HEK293 (cell line): Measurements from ENCODE around the gene BEX4.

Source experiments
- CTCF ChIA-PET: fragments of 350-600 bp; formaldehyde crosslinking; extraction: SDS; loops from one replicate; lab custom pipeline; 2021; ENCODE audit warnings: antibody characterized with exemption; lab: Yijun Ruan, JAX
- POLR2A ChIA-PET: fragments of 300-600 bp; formaldehyde crosslinking; extraction: SDS; loops from one replicate; lab custom pipeline; 2020; ENCODE audit warnings: antibody characterized with exemption, inconsistent platforms; lab: Yijun Ruan, JAX
- H3K27ac ChIP-seq: fragments of 200-500 bp; sonication (Bioruptor generic); 2 replicates; pipeline ENCODE4 v1.5.1; 2014; ENCODE audit warnings: low read depth, low read length, control low read depth, inconsistent platforms; ENCODE audit errors: extremely low read depth
- H3K36me3 ChIP-seq, 2 experiments: fragments of 200-500 bp in 1 of 2; sonication (Bioruptor generic) in 1 of 2; 1 replicate in 1 of 2; 2 replicates in 1 of 2; pipeline ENCODE4 v1.5.1; 2014 to 2017; ENCODE audit warnings: inconsistent platforms in 2 of 2, low read length in 2 of 2; ENCODE audit not compliant: control insufficient read depth in 2 of 2, insufficient read depth in 1 of 2
- H3K4me1 ChIP-seq: fragments of 200-500 bp; sonication (Bioruptor generic); 2 replicates; pipeline ENCODE4 v1.5.1; 2014; ENCODE audit warnings: mild to moderate bottlenecking, low read length, inconsistent platforms; ENCODE audit not compliant: control insufficient read depth, insufficient read depth
- H3K4me3 ChIP-seq: 2 replicates; pipeline ENCODE4 v1.5.1; 2011; ENCODE audit warnings: low read depth, mild to moderate bottlenecking, control low read depth, low read length, moderate library complexity
- H3K9me3 ChIP-seq: fragments of 200-500 bp; sonication (Bioruptor generic); 2 replicates; pipeline ENCODE4 v1.5.1; 2014; ENCODE audit warnings: low read depth, low read length, inconsistent platforms; ENCODE audit not compliant: control insufficient read depth, insufficient read depth
- IKZF3 ChIP-seq: fragments of 450-650 bp; IDR thresholded peaks from 2 replicates; pipeline ENCODE4 v1.5.0; 2018; ENCODE audit warnings: missing biosample characterization, mild to moderate bottlenecking, missing genetic modification characterization, moderate library complexity
- PRDM1 ChIP-seq: fragments of 450-650 bp; formaldehyde crosslinking; IDR thresholded peaks from 2 replicates; pipeline ENCODE4; 2016; ENCODE audit warnings: missing biosample characterization, missing genetic modification characterization
- PRDM2 ChIP-seq: fragments of 450-650 bp; formaldehyde crosslinking; IDR thresholded peaks from 2 replicates; pipeline ENCODE4 v1.5.1; 2016; ENCODE audit warnings: missing biosample characterization, missing genetic modification characterization, borderline replicate concordance
- SP7 ChIP-seq: fragments of 450-650 bp; formaldehyde crosslinking; IDR thresholded peaks from 2 replicates; pipeline ENCODE4 v1.5.1; 2016; ENCODE audit warnings: missing biosample characterization, missing genetic modification characterization
- ZBTB17 ChIP-seq: fragments of 450-650 bp; formaldehyde crosslinking; IDR thresholded peaks from 2 replicates; pipeline ENCODE4 v1.5.1; 2016; ENCODE audit warnings: missing biosample characterization, missing genetic modification characterization
- ZBTB44 ChIP-seq: fragments of 450-650 bp; IDR thresholded peaks from 2 replicates; pipeline ENCODE4 v1.5.1; 2018; ENCODE audit warnings: missing biosample characterization, mild to moderate bottlenecking, missing genetic modification characterization
- ZBTB7A ChIP-seq: fragments of 450-650 bp; formaldehyde crosslinking; IDR thresholded peaks from 2 replicates; pipeline ENCODE4 v1.5.1; 2016; ENCODE audit warnings: low read depth, missing biosample characterization, missing genetic modification characterization
- ZNF112 ChIP-seq: fragments of 450-650 bp; formaldehyde crosslinking; IDR thresholded peaks from 2 replicates; pipeline ENCODE4 v1.5.0; 2017; ENCODE audit warnings: missing biosample characterization, missing genetic modification characterization
- ZNF211 ChIP-seq: fragments of 450-650 bp; formaldehyde crosslinking; IDR thresholded peaks from 2 replicates; pipeline ENCODE4 v1.5.1; 2016; ENCODE audit warnings: low read depth, missing biosample characterization, missing genetic modification characterization
- ZNF26 ChIP-seq: fragments of 450-650 bp; formaldehyde crosslinking; IDR thresholded peaks from 2 replicates; pipeline ENCODE4 v1.5.1; 2016; ENCODE audit warnings: missing biosample characterization, missing genetic modification characterization
- ZNF266 ChIP-seq: fragments of 450-650 bp; formaldehyde crosslinking; IDR thresholded peaks from 2 replicates; pipeline ENCODE4 v1.5.1; 2016; ENCODE audit warnings: missing biosample characterization, missing genetic modification characterization, low read depth
- ZNF324 ChIP-seq: fragments of 450-650 bp; formaldehyde crosslinking; IDR thresholded peaks from 2 replicates; pipeline ENCODE4 v1.5.1; 2016; ENCODE audit warnings: missing biosample characterization, missing genetic modification characterization
- ZNF350 ChIP-seq: fragments of 450-650 bp; formaldehyde crosslinking; IDR thresholded peaks from 2 replicates; pipeline ENCODE4 v1.5.0; 2017; ENCODE audit warnings: missing biosample characterization, mild to moderate bottlenecking, missing genetic modification characterization
- ZNF398 ChIP-seq: fragments of 450-650 bp; formaldehyde crosslinking; IDR thresholded peaks from 2 replicates; pipeline ENCODE4 v1.5.1; 2017; ENCODE audit warnings: missing biosample characterization, missing genetic modification characterization
- ZNF473 ChIP-seq: fragments of 450-650 bp; formaldehyde crosslinking; IDR thresholded peaks from 2 replicates; pipeline ENCODE4 v1.5.1; 2017; ENCODE audit warnings: missing biosample characterization, missing genetic modification characterization
- ZNF623 ChIP-seq: fragments of 450-650 bp; formaldehyde crosslinking; IDR thresholded peaks from 2 replicates; pipeline ENCODE4 v1.5.1; 2016; ENCODE audit warnings: missing biosample characterization, missing genetic modification characterization
- ZNF707 ChIP-seq: fragments of 450-650 bp; formaldehyde crosslinking; IDR thresholded peaks from 2 replicates; pipeline ENCODE4 v1.5.1; 2016; ENCODE audit warnings: missing biosample characterization, missing genetic modification characterization
- ZNF830 ChIP-seq: fragments of 450-650 bp; IDR thresholded peaks from 2 replicates; pipeline ENCODE4 v1.5.0; 2018; ENCODE audit warnings: missing biosample characterization, missing genetic modification characterization, low read depth, mild to moderate bottlenecking, moderate library complexity
- ZNF843 ChIP-seq: fragments of 450-650 bp; formaldehyde crosslinking; IDR thresholded peaks from 2 replicates; pipeline ENCODE4 v1.5.1; 2016; ENCODE audit warnings: missing biosample characterization, missing genetic modification characterization
- ZSCAN30 ChIP-seq: fragments of 450-650 bp; IDR thresholded peaks from 2 replicates; pipeline ENCODE4 v1.5.1; 2018; ENCODE audit warnings: missing biosample characterization, mild to moderate bottlenecking, missing genetic modification characterization, moderate library complexity

The BEX4 gene

GRCh38 chrX:103254921-103255493, 40.1 kb downstream of the BEX4 start, which contains the start of gene TCEAL8 (continued):
- TF ChIP-seq ZNF211 (tag by site-specific recombination) = no peak
- TF ChIP-seq SP7 (tag by site-specific recombination) = 0 out of 2 replicates have a peak, but pooled peaks have one; percentile 30
- TF ChIP-seq ZBTB44 (tag by site-specific recombination) = no peak
- no peak for TF ChIP-seq ZNF26 (tag by site-specific recombination)
- no peak for TF ChIP-seq ZNF473 (tag by site-specific recombination)
- TF ChIP-seq ZBTB17 (tag by site-specific recombination) = peak; percentile 39; the same call in 1 of the 2 replicates
- no peak for TF ChIP-seq ZNF324 (tag by site-specific recombination)
- peak; percentile 22; the same call in 1 of the 2 replicates for TF ChIP-seq IKZF3 (tag by site-specific recombination)
- TF ChIP-seq ZNF707 (tag by site-specific recombination) = no peak
- no peak for TF ChIP-seq ZNF830 (tag by site-specific recombination)
- no peak for TF ChIP-seq PRDM1 (tag by site-specific recombination)
- no peak for TF ChIP-seq ZNF266

GRCh38 chrX:103256651-103257050, 41.7 kb downstream of the BEX4 start:
- Histone ChIP-seq H3K36me3 (peaks cover 0 to 16% of the 10 kb centered on the region in 2 experiments; a peak in 1 of 3 replicates), H3K4me1 (no peaks in the 10 kb centered on the region), H3K9me3 (no peaks in the 10 kb centered on the region), H3K27ac (no peak overlapping the region), H3K4me3 (no peak overlapping the region)
- CTCF ChIA-PET = no interaction called here
- POLR2A ChIA-PET = no interaction called here
- TF ChIP-seq PRDM2 (tag by site-specific recombination) = no peak
- no peak for TF ChIP-seq ZSCAN30 (tag by site-specific recombination)
- TF ChIP-seq ZNF112 (tag by site-specific recombination) = no peak
- no peak for TF ChIP-seq ZNF398 (tag by site-specific recombination)
- TF ChIP-seq ZBTB7A (tag by site-specific recombination) = no peak
- TF ChIP-seq ZBTB44 (tag by site-specific recombination) = no peak
- no peak for TF ChIP-seq ZNF350 (tag by site-specific recombination)
- TF ChIP-seq ZNF843 (tag by site-specific recombination) = no peak
- TF ChIP-seq ZNF623 (tag by site-specific recombination) = no peak
- no peak for TF ChIP-seq ZNF707 (tag by site-specific recombination)
